HEK293T (cell line): Measurements from ENCODE around the gene OXER1.

ENCODE experiments used
- ARNT ChIP-seq: fragments of 450-650 bp; IDR thresholded peaks from 2 replicates; pipeline ENCODE4 v1.6.1; 2017; ENCODE audit warnings: mild to moderate bottlenecking
- FOXM1 ChIP-seq: fragments of 450-650 bp; IDR thresholded peaks from 2 replicates; pipeline ENCODE4 v1.6.1; 2017; ENCODE audit warnings: mild to moderate bottlenecking, borderline replicate concordance
- L3MBTL2 ChIP-seq: fragments of 450-650 bp; conservative IDR thresholded peaks from 2 replicates; pipeline ENCODE4 v1.6.1; 2016; ENCODE audit warnings: mild to moderate bottlenecking
- LEF1 ChIP-seq: fragments of 450-650 bp; IDR thresholded peaks from 2 replicates; pipeline ENCODE4 v1.6.1; 2017; ENCODE audit warnings: mild to moderate bottlenecking, borderline replicate concordance
- SUZ12 ChIP-seq: fragments of 450-650 bp; IDR thresholded peaks from 2 replicates; pipeline ENCODE4 v1.6.1; 2016; ENCODE audit warnings: mild to moderate bottlenecking

GRCh38 chr2:42756150-42756775 lies 7.7 kb downstream of the OXER1 start:
- TF ChIP-seq ARNT = no peak
- TF ChIP-seq L3MBTL2 = no peak
- TF ChIP-seq LEF1 = no peak
- TF ChIP-seq FOXM1 = no peak
- no peak for TF ChIP-seq SUZ12
